HG02759 (cell line): ENCODE data around the gene CHST6.
A peak's percentile ranks its signal among the peaks of the same experiment; 100 is the strongest.
"Not testable (repeated sequence)": the region's sequence is repeated elsewhere in the genome, so short reads cannot be mapped to it uniquely, and the experiment has no call there.

Experiments used
- ATAC-seq: cut with Tn5 transposase; IDR thresholded peaks from one replicate; pipeline ENCODE4 v1.9.1; 2021; ENCODE audit warnings: mild to moderate bottlenecking, moderate library complexity; ENCODE audit not compliant: unreplicated experiment

The CHST6 gene

DNA sequence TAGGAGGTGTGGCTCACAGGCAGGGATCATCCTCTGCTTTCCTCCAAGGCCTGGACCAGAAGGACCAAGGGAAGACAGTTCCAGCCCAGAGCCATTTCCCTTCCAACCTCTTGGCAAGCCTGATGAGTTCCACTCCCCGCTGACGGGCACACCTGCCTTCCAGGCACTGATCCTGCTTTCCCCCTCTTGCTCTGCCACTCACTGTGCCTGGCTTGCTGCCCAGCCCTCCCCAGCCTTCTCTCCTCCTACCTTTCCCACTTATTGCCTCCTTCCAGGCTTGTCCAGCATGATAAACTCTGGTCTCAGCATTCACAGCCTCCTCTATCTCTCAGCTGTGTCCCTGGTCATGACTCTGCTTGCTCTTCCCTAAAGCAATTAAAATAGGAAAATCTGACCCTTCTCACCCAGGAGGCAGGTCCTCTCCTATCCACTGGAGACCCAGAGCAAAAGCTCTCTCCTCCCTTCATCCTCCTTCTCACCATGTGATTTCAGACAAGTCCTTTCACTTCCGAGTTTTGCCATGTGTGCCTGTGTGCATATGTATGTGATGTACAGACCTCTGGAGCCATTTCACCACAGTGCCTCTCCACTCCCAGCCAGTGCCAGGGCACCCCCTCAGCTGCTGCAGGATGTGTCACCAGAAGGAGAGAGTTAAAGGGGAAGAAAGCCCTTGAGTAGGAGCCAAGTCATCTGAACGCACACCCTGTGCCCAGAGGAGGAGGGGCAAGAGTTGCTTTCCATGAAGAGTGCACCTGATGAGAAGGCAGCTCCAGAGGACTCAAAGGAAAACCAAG lies 17.4 kb downstream of the CHST6 start:
- peak; percentile 49 for ATAC-seq

DNA sequence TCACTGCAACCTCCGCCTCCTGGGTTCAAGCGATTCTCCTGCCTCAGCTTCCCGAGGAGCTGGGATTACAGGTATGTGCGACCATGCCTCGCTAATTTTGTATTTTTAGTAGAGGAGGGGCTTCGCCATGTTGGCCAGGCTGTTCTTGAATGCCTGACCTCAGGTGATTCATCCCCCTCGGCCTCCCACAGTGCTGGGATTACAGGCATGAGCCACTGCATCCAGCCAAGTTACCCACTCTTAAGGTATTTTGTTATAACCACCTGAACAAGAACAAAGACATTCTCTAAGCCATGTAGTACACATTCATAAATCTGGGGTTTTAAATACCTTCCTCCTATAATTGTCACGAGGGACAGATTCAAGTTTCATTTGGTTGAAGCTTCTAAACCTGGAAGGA lies 18.4 kb downstream of the CHST6 start:
- ATAC-seq = no peak

DNA sequence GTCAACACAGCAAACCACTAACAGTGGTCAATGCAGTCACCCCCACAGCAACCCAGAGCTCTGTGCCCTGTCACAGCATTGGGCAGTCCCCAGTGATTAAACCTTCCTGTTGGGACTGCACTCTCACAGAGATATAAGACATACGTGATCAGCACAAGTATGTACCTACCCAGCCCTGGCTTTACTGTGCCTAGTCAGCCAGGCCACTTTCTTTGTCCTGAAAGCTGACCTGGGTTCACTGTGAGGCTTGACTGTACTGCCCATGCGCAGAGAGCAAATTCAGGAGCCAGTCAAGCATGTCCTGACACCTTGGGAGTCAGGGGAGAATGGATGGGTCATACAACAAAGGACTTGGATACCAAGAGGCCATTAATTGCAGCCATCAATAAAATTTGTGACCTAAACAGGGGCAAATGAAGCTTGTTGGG lies 19.8 kb downstream of the CHST6 start:
- no peak for ATAC-seq

GRCh38 chr16:75472908-75473877 lies 22.0 kb downstream of the CHST6 start:
- ATAC-seq = no peak

DNA sequence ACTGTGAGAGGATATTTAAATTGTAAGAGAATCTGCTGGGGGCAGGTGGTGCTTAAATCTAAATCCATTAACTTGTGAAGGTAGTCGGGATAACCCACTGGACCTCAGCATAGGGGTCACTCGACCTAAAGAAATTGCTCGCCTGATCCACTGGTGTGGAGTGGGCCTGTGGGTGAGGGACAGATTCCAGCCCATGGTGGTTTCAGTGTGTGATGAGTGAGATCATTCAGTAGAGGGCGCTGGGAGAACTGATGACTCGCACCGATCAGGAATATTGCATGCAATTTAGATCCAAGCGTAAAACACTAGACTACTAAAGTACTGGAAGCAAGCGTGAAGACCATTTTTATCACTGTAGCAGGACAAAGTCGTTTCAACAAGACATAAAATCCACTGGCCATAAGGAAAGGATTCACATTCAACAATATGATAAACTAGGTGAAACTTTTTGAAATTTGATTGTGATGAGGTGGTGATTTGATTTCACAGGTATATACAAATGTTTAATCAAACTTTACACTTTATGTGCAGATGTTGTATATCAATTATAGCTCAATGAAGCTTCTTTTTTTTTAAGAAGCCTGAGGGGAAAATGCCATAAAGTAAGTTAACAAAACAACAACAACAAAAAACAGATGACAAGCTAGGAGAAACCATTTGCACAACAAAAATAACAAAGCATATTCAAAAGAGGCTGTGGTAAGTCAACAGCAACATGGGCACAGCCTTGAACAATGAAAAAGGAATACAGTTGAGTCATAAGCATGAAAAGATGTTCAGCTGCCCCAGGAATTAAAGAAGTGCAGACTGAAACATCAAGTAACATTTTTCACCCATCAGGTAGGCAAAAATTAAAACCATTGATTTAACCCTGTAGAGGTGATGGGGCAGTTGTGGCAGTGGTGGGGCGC lies 23.3 kb downstream of the CHST6 start:
- ATAC-seq = no peak

DNA sequence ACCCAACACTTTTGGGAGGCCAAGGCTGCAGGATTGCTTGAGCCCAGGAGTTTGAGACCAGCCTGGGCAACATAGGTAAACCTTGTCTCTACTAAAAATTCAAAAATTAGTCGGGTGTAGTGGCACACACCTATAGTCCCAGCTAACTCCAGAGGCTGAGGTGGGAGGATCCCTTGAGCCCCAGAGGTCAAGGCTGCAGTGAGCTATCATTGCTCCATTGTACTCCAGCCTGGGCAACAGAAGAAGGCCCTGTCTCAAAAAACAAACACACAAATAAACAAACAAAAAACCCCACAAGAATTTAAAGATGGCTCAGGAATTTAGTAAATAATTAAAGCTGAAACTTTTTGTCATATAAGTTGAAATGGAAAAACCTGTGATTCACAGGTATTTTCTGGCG lies 28.5 kb downstream of the CHST6 start:
- no peak for ATAC-seq

- ATAC-seq = peak; percentile 96
Measured at GRCh38 chr16:75464122-75464918, 30.9 kb downstream of the CHST6 start, which contains the start of gene TMEM170A. Gene TMEM170A (minus strand): TSS chr16:75464689. CDS start chr16:75464600, 89 bp downstream.

- ATAC-seq = peak; percentile 16
Measured at GRCh38 chr16:75463389-75464121, 31.7 kb downstream of the CHST6 start.

DNA sequence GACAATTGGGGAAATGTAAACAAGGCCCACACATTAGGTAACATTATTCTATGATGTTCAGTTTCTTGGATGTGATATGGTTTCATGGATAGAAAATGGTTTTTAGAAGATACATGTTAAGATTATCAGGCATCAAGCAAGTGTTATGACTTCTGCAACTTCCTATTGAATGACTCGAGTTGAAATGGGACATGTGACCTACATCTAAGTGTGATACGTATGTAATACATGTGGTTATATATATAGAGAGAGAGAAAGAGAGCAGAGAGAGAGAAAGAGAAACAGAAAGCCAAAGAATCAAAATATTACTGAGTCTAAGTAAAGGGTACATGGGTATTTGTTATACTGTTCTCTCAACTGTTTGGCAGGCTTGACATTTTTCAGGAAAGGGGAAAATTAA lies 32.4 kb downstream of the CHST6 start:
- no peak for ATAC-seq

DNA sequence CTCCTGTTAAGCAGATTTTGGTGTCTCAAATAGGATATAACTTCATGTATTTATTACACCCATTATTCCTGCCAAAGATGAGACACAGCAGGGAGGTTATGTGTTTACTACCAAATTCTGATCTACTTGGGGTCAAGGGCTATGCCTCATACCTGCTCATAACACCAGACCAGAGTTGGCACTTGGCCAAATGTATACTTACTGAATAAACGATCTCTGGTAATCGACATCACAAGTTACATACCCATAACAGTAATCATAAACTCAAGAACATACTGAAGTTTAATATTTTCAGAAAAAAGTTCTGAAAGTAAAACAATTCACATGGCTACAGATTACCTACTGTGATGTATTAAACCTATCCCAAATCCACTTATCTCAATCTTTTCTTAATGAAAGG lies 33.7 kb downstream of the CHST6 start:
- no peak for ATAC-seq

DNA sequence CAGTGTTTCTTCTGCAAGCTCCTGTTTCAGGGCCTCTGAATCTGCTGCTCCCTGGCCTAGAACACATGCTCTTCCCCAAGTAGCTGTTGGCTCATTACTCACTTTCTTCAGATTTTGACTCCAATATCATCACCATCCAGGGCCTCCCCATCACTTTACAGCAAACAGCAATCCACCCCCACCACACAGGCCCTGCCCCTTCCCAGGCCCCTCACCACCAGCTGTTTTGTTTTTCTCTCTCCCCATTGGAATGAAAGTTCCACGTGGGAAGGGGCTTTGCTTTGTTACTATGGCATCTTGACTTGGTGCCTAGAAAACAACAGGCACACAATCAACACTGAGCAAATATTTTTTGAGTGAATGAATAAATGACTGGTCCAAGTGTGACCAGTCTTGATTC lies 34.8 kb downstream of the CHST6 start:
- no peak for ATAC-seq

- ATAC-seq = no peak
Measured at GRCh38 chr16:75459691-75460090, 35.5 kb downstream of the CHST6 start.

GRCh38 chr16:75458439-75458838 lies 36.8 kb downstream of the CHST6 start:
- no peak for ATAC-seq

GRCh38 chr16:75458029-75458428 lies 37.2 kb downstream of the CHST6 start:
- no peak for ATAC-seq

DNA sequence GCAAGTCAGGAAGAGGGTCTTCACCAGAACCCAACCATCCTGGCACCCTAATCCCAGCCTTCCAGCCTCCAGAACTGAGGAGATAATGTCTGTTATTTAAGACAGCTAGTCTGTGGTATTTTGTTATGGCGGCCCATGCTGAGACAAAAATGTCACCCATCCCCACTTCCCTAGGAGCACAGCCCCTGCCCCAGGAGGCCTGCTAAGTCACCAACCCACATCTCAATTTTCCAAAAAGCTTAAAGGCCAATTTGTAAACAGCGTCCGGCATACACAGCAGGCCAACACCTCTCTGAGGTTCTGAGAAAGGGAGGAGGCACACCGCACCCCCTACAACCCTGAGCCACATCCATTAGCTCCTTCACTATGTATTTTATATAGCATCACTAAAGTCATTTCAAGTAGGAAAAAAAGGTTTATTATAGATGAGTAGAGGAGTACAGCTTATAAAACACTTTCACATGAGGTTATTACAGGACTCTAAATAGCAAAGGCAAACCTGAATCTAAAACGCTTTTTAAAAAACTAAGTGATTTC lies 37.7 kb downstream of the CHST6 start:
- ATAC-seq = no peak

- ATAC-seq = no peak
Measured at GRCh38 chr16:75456971-75457370, 38.3 kb downstream of the CHST6 start.

DNA sequence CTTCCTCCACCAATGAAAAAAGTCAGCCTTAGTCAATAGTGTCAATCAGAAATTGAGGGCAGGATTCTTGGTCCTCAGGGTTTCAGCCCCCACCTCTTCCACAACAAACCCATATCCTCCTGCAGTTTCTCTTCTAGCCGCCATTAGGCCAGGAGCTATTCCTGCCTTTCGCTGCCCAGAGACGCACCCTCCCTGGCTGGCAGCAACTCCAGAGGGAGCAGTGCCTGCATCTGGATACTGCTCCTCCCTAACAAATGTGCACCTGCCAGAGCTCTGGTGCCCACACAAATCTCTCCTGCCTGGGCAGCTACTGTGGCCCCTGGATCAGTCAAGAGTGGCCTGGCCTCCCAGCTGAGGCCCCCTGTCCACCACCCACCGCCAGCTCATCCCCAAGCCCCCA lies 38.8 kb downstream of the CHST6 start:
- not testable (repeated sequence) for ATAC-seq

GRCh38 chr16:75455677-75456076 lies 39.6 kb downstream of the CHST6 start:
- no peak for ATAC-seq
